Suprapubic skin (tissue), 4 donors: ENCODE measurements around the gene THSD7A.

Experiments
- CTCF ChIP-seq, 2 donors: fragments of 200-600 bp in 1 of 2; fragments of 450-650 bp in 1 of 2; sonication (generic) in 1 of 2; IDR thresholded peaks; one replicate each; pipeline ENCODE4 v1.5.1; 2016 to 2019; ENCODE audit warnings: antibody characterized with exemption in 2 of 2, mild to moderate bottlenecking in 1 of 2, moderate library complexity in 1 of 2
- POLR2A ChIP-seq, 2 donors: fragments of 450-650 bp; IDR thresholded peaks; one replicate each; pipeline ENCODE4 v1.6.1; 2017; ENCODE audit warnings: antibody characterized with exemption in 2 of 2, mild to moderate bottlenecking in 2 of 2, moderate library complexity in 2 of 2
- POLR2AphosphoS5 ChIP-seq, 3 donors: sonication (generic); formaldehyde crosslinking; IDR thresholded peaks; one replicate each; pipeline ENCODE4 v1.6.1; 2017; ENCODE audit warnings: antibody characterized with exemption in 3 of 3

GRCh38 chr7:11714676-11715075 lies 117.3 kb downstream of the THSD7A start:
- no peak for TF ChIP-seq POLR2A (IDR thresholded peaks at IDR 0.05)
- TF ChIP-seq CTCF (IDR thresholded peaks at IDR 0.05), result no peak
- TF ChIP-seq POLR2AphosphoS5 (IDR thresholded peaks at IDR 0.05), result no peak
